Measurements from ENCODE around the gene SMC4.

The SMC4 gene

DNA sequence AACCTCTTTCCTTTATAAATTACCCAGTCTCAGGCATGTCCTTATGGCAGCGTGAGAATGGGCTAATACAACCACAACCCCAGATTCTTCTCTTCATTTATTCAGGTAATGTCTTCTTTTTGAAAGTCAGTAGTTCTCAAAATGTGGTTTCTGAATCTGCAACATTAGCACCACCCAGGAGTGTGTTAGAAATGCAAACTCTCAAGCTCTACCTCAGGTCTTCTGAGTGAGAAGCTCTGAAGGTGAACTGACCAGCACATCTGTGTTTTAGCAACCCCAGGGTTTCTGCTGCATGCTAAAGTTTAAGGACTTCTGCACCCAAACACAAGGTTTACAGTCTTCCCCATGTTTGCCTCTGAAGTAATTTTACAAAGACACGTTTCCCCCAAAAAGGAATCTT lies 72.4 kb downstream of the SMC4 start:
- TF ChIP-seq, protein P1, sequence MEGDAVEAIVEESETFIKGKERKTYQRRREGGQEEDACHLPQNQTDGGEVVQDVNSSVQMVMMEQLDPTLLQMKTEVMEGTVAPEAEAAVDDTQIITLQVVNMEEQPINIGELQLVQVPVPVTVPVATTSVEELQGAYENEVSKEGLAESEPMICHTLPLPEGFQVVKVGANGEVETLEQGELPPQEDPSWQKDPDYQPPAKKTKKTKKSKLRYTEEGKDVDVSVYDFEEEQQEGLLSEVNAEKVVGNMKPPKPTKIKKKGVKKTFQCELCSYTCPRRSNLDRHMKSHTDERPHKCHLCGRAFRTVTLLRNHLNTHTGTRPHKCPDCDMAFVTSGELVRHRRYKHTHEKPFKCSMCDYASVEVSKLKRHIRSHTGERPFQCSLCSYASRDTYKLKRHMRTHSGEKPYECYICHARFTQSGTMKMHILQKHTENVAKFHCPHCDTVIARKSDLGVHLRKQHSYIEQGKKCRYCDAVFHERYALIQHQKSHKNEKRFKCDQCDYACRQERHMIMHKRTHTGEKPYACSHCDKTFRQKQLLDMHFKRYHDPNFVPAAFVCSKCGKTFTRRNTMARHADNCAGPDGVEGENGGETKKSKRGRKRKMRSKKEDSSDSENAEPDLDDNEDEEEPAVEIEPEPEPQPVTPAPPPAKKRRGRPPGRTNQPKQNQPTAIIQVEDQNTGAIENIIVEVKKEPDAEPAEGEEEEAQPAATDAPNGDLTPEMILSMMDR (IDR thresholded peaks at IDR 0.05; ENCODE audit: control insufficient read depth, insufficient read depth, low read depth, low read length, missing control alignments): no peak
- H3K4me3 ChIP-seq (ENCODE audit: control insufficient read depth, low read depth, low read length): no peak overlapping the region
- DNase-seq (ENCODE audit: low read depth): no peak

DNA sequence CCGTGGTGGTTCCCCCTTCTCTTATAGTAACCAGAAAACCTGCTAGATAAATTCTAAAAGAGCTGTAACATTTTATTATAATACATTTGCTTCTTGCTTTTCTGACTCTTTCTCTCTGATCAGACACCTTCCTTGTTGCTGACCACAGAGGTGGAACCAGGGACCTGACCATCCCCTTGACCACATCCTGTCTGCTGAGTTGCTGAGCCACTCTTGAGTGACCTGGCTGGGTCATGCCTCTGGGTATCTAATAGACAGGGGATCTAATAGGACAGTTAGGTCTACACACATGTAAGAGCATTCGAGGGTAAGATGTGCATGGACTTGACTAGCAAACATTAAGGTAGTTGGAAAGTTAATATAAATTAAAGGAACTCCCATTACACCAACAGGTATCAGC lies 72.9 kb downstream of the SMC4 start:
- TF ChIP-seq, protein P1 (IDR thresholded peaks at IDR 0.05; ENCODE audit: control insufficient read depth, insufficient read depth, low read depth, low read length, missing control alignments): no peak
- H3K4me3 ChIP-seq (ENCODE audit: control insufficient read depth, low read depth, low read length): no peak overlapping the region
- DNase-seq (ENCODE audit: low read depth): no peak

DNA sequence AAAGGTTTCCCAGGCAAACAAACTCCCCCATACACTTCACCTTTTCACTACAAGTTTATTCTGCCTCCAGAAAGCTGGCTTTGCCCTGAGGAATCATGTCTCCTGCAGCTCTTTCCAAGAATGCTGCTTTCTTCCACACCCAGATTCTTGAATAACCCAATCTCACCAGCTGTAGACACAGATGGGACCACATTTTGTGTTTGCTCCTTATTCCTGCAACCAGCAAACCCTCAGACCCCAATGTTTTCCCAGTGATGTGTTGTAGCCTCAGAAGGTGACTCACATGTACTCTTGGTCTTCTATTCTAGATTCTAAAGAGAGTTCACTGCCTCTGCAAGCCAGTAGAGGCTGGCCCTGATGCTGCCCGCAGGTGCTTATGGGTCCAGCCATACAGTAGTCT lies 73.8 kb downstream of the SMC4 start:
- DNase-seq (ENCODE audit: low read depth): peak; percentile 57
- H3K4me3 ChIP-seq (ENCODE audit: control insufficient read depth, low read depth, low read length): no peak overlapping the region
- TF ChIP-seq, protein P1 (IDR thresholded peaks at IDR 0.05; ENCODE audit: control insufficient read depth, insufficient read depth, low read depth, low read length, missing control alignments): no peak

DNA sequence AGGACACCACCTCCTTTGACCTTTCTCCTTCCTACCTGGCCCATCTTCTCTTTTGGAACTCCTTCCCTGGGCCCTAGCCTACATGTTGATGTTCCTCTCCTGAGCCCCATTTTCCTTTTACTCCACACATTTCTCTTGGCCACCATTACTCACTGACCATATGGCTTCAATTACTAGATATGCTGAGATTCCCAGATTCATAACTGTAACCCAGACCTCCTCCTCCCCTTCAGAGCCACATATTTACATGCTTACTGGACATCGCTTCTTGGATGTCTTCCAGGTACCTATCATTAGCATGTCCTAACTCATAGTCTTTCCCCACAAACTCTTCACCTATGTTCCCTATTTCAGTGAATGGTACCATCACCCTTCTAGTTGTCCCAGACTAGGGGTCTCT lies 74.5 kb downstream of the SMC4 start:
- peak; percentile 97 for DNase-seq (ENCODE audit: low read depth)
- TF ChIP-seq, protein P1 (IDR thresholded peaks at IDR 0.05; ENCODE audit: control insufficient read depth, insufficient read depth, low read depth, low read length, missing control alignments): no peak

DNA sequence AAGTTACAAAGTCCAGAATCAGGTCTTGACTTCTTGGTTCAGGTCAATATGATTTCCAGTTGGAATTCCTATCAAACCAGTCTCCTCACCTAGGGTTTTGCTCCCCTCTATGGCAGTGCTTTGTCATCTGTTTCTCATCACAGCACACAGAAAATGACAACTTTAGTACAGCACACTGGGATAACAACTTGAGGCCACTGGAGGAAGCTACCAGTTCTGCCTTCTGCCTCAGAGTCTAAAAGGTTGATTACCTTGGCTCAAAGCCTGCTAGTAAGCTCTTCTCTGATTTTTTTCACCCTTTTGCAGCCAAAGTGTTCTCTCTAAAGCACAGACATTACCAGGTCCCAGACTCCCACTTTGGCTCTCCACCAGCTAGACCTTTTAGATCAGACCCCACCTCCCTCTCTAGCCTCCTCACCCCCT lies 75.0 kb downstream of the SMC4 start:
- H3K4me3 ChIP-seq (ENCODE audit: control insufficient read depth, low read depth, low read length): no peak overlapping the region
- DNase-seq (ENCODE audit: low read depth): peak; percentile 21
- TF ChIP-seq, protein P1 (IDR thresholded peaks at IDR 0.05; ENCODE audit: control insufficient read depth, insufficient read depth, low read depth, low read length, missing control alignments): no peak

More for the DNA sequence above, 74.5 kb downstream of the SMC4 start:
- no peak overlapping the region for H3K4me3 ChIP-seq (ENCODE audit: control insufficient read depth, low read depth, low read length)

DNA sequence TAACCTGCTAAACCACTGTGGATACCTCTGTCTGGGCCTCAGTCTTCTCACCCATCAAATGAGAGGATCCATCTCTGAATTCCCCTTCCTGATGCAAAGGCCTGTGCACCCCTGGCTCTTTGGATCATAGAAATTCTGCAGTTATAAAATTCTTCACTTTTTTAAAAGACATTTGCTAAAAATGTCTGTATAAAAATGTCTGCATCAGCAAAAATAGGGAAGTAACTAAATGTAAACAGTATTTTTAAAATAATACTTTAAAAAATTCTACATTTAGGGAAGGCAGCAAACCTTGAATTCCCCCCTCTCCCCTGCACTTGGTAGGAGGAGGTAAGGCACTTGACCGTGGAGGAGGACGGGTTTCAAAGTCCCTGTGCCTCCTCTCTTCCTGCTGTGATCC lies 75.7 kb downstream of the SMC4 start:
- TF ChIP-seq, protein P1 (IDR thresholded peaks at IDR 0.05; ENCODE audit: control insufficient read depth, insufficient read depth, low read depth, low read length, missing control alignments): no peak
- no peak overlapping the region for H3K4me3 ChIP-seq (ENCODE audit: control insufficient read depth, low read depth, low read length)
- DNase-seq (ENCODE audit: low read depth): no peak

DNA sequence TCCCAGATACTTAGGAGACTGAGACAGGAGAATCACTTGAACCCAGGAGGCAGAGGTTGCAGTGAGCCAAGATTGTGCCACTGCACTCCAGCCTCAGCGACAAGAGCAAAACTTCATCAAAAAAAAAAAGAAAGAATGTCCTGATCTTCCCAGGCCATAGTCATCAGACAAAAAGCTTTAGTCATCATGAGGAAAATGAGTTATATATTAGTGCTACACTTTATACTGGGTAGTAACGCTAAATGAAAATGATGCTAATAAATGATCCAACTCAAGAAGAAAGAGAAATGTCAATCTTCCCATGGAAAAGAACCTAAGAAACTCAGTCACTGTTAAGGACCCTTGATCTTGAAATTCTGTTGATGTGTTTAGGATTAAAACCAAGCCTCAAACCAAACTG lies 76.4 kb downstream of the SMC4 start:
- TF ChIP-seq, protein P1 (IDR thresholded peaks at IDR 0.05; ENCODE audit: control insufficient read depth, insufficient read depth, low read depth, low read length, missing control alignments): no peak
- no peak overlapping the region for H3K4me3 ChIP-seq (ENCODE audit: control insufficient read depth, low read depth, low read length)
- DNase-seq (ENCODE audit: low read depth): no peak
